Liver (tissue), 9 donors: ENCODE results near the gene COX4I1. TPM values are rescaled to one million over a fixed set of nuclear protein-coding genes. Genes with fewer than 3 reads are reported as not detected.

Experiments used
- DNase-seq: peaks from one replicate; pipeline ENCODE4 v3.0.0-alpha.2; 2017; ENCODE audit warnings: low spot score
- H3K27ac ChIP-seq, 2 donors: one replicate each; pipeline ENCODE4 v1.7.0; 2013; ENCODE audit warnings: inconsistent platforms in 2 of 2, low read length in 2 of 2, control low read depth in 1 of 2, low read depth in 1 of 2, mild to moderate bottlenecking in 1 of 2
- H3K27me3 ChIP-seq, 4 donors: one replicate each; pipeline versions ENCODE4 v1.6.1 to v1.7.0; 2013; ENCODE audit warnings: low read length in 3 of 4, inconsistent platforms in 1 of 4, mild to moderate bottlenecking in 1 of 4, moderate library complexity in 1 of 4; ENCODE audit not compliant: control insufficient read depth in 4 of 4, insufficient read depth in 4 of 4
- H3K36me3 ChIP-seq, 4 donors: one replicate each; pipeline versions ENCODE4 v1.6.1 to v1.7.0; 2013; ENCODE audit warnings: low read length in 3 of 4, mild to moderate bottlenecking in 3 of 4, low read depth in 1 of 4, moderate library complexity in 1 of 4; ENCODE audit not compliant: control insufficient read depth in 4 of 4, insufficient read depth in 3 of 4
- H3K4me1 ChIP-seq, 4 donors: one replicate each; pipeline versions ENCODE4 v1.6.1 to v1.7.0; 2013; ENCODE audit warnings: low read length in 3 of 4, mild to moderate bottlenecking in 3 of 4, moderate library complexity in 1 of 4; ENCODE audit not compliant: control insufficient read depth in 4 of 4, insufficient read depth in 4 of 4
- H3K4me3 ChIP-seq, 3 donors: one replicate each; pipeline versions ENCODE4 v1.6.1 to v1.7.0; 2013; ENCODE audit warnings: low read length in 3 of 3, control low read depth in 1 of 3, low read depth in 1 of 3, mild to moderate bottlenecking in 1 of 3
- H3K9ac ChIP-seq, 2 donors: one replicate each; pipeline ENCODE4 v1.7.0; 2013; ENCODE audit warnings: low read length in 2 of 2, mild to moderate bottlenecking in 2 of 2, moderate library complexity in 2 of 2, control low read depth in 1 of 2, low read depth in 1 of 2
- H3K9me3 ChIP-seq, 4 donors: one replicate each; pipeline versions ENCODE4 v1.6.1 to v1.7.0; 2013; ENCODE audit warnings: low read length in 3 of 4; ENCODE audit not compliant: control insufficient read depth in 4 of 4
- EGR1 ChIP-seq, 2 donors: IDR thresholded peaks; 2 replicates each; pipeline ENCODE4 v1.6.1; 2016 to 2018; ENCODE audit warnings: antibody characterized with exemption in 2 of 2, low read depth in 2 of 2
- FOXA1 ChIP-seq: IDR thresholded peaks from 2 replicates; pipeline ENCODE4 v1.6.1; 2016; ENCODE audit warnings: antibody characterized with exemption
- FOXA2 ChIP-seq: IDR thresholded peaks from 2 replicates; pipeline ENCODE4 v1.6.1; 2016; ENCODE audit warnings: antibody characterized with exemption
- GABPA ChIP-seq, 2 donors: IDR thresholded peaks in 1 of 2; conservative IDR thresholded peaks in 1 of 2; 2 replicates each; pipeline ENCODE4 v1.6.1; 2016; ENCODE audit warnings: antibody characterized with exemption in 2 of 2, mild to moderate bottlenecking in 1 of 2, moderate library complexity in 1 of 2
- HNF4A ChIP-seq, 2 donors: conservative IDR thresholded peaks; 2 replicates each; pipeline ENCODE4 v1.6.1; 2016; ENCODE audit warnings: antibody characterized with exemption in 2 of 2, mild to moderate bottlenecking in 2 of 2
- JUND ChIP-seq, 2 donors: IDR thresholded peaks; 2 replicates each; pipeline ENCODE4 v1.6.1; 2016; ENCODE audit warnings: antibody characterized with exemption in 2 of 2
- NR2F2 ChIP-seq: IDR thresholded peaks from 2 replicates; pipeline ENCODE4 v1.6.1; 2016; ENCODE audit warnings: antibody characterized with exemption
- RAD21 ChIP-seq, 2 donors: IDR thresholded peaks; 2 replicates each; pipeline ENCODE4 v1.6.1; 2016; ENCODE audit warnings: antibody characterized with exemption in 2 of 2, mild to moderate bottlenecking in 2 of 2
- RXRA ChIP-seq, 2 donors: IDR thresholded peaks; 2 replicates each; pipeline ENCODE4 v1.6.1; 2017 to 2018; ENCODE audit warnings: antibody characterized with exemption in 2 of 2, mild to moderate bottlenecking in 1 of 2
- SP1 ChIP-seq: IDR thresholded peaks from 2 replicates; pipeline ENCODE4 v1.6.1; 2018; ENCODE audit warnings: antibody characterized with exemption, mild to moderate bottlenecking
- TAF1 ChIP-seq: conservative IDR thresholded peaks from 2 replicates; pipeline ENCODE4 v1.6.1; 2016; ENCODE audit warnings: antibody characterized with exemption, mild to moderate bottlenecking
- YY1 ChIP-seq: IDR thresholded peaks from 2 replicates; pipeline ENCODE4 v1.6.1; 2016; ENCODE audit warnings: antibody characterized with exemption, mild to moderate bottlenecking
- WGBS: extraction: QIAGEN DNeasy Blood & Tissue Kit; methylation state at CpG from one replicate; pipeline ENCODE4 v1.1.7; 2013; 5-methylcytosine and 5-hydroxymethylcytosine counted together
- polyA plus RNA-seq, 2 donors: library from polyadenylated mRNA; stranded (reverse) in 1 of 2; unstranded in 1 of 2; fragments of 200-250 nt in 1 of 2; fragments of >200 nt in 1 of 2; fragmentation: Nextera tagmentation in 1 of 2; extraction: Ambion mirVana in 1 of 2; gene quantifications; one replicate each; pipeline versions ENCODE4 v1.2.1 to v1.2.3, GENCODE V29; 2013 to 2015
- total RNA-seq, 2 donors: library from RNA; depleted of rRNA; stranded (reverse); fragments of >200 nt; gene quantifications; one replicate each; pipeline ENCODE4 v1.2.3, GENCODE V29; 2014
- TF ChIP-seq, protein P1 (sequence below): IDR thresholded peaks from 2 replicates; pipeline ENCODE4 v1.6.1; 2016; ENCODE audit warnings: antibody characterized with exemption
- TF ChIP-seq, protein P2 (sequence below): IDR thresholded peaks from 2 replicates; pipeline ENCODE4 v1.6.1; 2016; ENCODE audit warnings: antibody characterized with exemption
- TF ChIP-seq, protein P3 (sequence below): fragments of 150-350 bp; IDR thresholded peaks from 2 replicates; pipeline ENCODE4 v1.5.1; 2017; ENCODE audit warnings: improper control_type of control experiment, low read depth, low read length; ENCODE audit not compliant: missing input control
- TF ChIP-seq, protein P4 (sequence below): IDR thresholded peaks from 2 replicates; pipeline ENCODE4 v1.6.1; 2016; ENCODE audit warnings: antibody characterized with exemption, mild to moderate bottlenecking
- donor health status: healthy.
- donor health status: healthy.
- donor health status: healthy.
- donor health status: healthy.
- donor health status: healthy.

Gene COX4I1
- total and polyA plus RNA-seq, 4 donors, result 186 to 576 (median 331) TPM

DNA sequence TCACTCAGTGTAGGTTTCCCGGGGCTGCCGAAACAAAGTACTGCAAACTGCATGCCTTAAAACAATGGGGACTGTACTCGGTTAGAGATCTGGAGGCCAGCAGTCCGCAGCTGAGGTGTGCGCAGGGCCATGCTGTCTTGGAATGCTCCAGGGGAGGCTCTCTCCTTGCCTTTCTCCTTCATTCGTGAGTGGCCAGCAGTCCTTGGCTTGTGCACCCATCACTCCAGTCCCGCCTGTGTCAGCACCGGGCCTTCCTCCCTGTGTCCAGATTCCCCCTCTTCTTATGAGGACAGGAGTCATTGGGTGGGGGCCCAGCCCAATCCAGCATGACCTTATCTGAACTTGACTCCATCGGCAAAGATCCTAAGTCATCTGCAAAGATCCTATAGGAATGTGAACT is 43.4 kb downstream of the COX4I1 start (continued):
- TF ChIP-seq SP1, result no peak
- no peak for TF ChIP-seq FOXA1
- no peak for TF ChIP-seq HNF4A (conservative IDR thresholded peaks at IDR 0.05)
- TF ChIP-seq, protein P1, sequence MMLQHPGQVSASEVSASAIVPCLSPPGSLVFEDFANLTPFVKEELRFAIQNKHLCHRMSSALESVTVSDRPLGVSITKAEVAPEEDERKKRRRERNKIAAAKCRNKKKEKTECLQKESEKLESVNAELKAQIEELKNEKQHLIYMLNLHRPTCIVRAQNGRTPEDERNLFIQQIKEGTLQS, result no peak

DNA sequence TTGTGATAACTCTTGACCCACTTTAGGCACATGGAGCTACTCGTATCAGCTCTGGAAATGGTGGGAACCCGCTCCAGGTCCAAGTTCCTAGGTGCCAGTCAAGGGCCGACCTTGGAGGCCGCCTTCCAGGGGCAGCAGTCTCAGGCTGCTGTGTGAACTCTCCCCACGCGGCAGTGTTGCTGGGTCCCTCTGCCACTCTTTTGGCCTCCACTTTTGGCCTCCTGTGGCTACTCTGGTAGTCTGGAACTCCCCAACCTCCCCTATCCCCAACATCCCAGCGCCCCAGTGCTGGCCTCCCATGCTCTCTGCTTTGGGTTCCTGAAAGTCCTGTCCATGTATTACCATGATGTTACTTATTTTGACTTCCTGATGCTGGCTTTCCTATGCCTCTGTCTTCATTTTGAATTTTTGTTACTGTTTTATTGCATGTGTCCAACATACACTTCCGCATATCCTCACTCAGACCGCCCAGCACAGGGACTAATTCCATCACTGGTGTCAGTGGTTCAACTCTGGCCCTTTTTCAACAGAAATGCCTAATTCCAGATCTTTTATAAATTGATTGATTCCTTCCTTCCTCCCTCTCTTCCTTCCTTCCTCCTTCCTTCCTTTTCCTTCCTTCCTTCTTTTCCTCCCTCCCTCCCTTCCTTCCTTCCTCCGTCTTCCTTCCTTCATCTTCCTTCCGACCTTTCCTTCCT is 44.1 kb downstream of the COX4I1 start:
- no peaks in the 10 kb centered on the region for H3K27me3 ChIP-seq

DNA sequence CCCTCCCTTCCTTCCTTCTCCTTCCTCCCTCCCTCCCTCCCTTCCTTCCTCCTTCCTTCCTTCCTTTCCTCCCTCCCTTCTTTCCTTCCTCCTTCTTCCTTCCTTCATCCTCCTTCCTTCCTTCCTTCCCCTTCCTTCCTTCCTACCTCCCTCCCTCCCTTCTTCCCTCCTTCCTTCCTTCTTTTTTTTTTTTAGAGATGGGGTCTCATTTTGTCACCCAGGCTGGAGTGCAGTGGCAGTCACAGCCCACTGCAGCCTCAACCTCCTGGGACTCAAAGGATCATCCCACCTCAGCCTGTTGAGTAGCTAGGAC is 44.6 kb downstream of the COX4I1 start:
- Histone ChIP-seq H3K4me1 (peaks cover 4 to 11% (median 7%) of the 10 kb centered on the region in 4 donors), H3K36me3 (peaks cover 0 to 4% (median 0%) of the 10 kb centered on the region in 4 donors), H3K27ac (no peak overlapping the region), H3K9me3 (peaks cover 0 to 3% (median 0%) of the 10 kb centered on the region in 4 donors), H3K4me3 (no peak overlapping the region), H3K9ac (no peak overlapping the region), H3K27me3 (no peaks in the 10 kb centered on the region)
- TF ChIP-seq JUND (IDR thresholded peaks at IDR 0.05), result no peak
- no peak for TF ChIP-seq FOXA2
- TF ChIP-seq FOXA1, result no peak
- TF ChIP-seq NR2F2, result no peak
- no peak for TF ChIP-seq RAD21 (IDR thresholded peaks at IDR 0.05)
- TF ChIP-seq, protein P2, sequence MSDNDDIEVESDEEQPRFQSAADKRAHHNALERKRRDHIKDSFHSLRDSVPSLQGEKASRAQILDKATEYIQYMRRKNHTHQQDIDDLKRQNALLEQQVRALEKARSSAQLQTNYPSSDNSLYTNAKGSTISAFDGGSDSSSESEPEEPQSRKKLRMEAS, result no peak
- no peak for TF ChIP-seq TAF1
- no peak for TF ChIP-seq GABPA (IDR thresholded peaks at IDR 0.05 in 1 of 2, conservative IDR thresholded peaks at IDR 0.05 in 1 of 2)
- no peak for TF ChIP-seq SP1
- TF ChIP-seq YY1, result no peak
- TF ChIP-seq, protein P1, result no peak
- TF ChIP-seq, protein P3, sequence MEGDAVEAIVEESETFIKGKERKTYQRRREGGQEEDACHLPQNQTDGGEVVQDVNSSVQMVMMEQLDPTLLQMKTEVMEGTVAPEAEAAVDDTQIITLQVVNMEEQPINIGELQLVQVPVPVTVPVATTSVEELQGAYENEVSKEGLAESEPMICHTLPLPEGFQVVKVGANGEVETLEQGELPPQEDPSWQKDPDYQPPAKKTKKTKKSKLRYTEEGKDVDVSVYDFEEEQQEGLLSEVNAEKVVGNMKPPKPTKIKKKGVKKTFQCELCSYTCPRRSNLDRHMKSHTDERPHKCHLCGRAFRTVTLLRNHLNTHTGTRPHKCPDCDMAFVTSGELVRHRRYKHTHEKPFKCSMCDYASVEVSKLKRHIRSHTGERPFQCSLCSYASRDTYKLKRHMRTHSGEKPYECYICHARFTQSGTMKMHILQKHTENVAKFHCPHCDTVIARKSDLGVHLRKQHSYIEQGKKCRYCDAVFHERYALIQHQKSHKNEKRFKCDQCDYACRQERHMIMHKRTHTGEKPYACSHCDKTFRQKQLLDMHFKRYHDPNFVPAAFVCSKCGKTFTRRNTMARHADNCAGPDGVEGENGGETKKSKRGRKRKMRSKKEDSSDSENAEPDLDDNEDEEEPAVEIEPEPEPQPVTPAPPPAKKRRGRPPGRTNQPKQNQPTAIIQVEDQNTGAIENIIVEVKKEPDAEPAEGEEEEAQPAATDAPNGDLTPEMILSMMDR, result no peak
- TF ChIP-seq, protein P4, sequence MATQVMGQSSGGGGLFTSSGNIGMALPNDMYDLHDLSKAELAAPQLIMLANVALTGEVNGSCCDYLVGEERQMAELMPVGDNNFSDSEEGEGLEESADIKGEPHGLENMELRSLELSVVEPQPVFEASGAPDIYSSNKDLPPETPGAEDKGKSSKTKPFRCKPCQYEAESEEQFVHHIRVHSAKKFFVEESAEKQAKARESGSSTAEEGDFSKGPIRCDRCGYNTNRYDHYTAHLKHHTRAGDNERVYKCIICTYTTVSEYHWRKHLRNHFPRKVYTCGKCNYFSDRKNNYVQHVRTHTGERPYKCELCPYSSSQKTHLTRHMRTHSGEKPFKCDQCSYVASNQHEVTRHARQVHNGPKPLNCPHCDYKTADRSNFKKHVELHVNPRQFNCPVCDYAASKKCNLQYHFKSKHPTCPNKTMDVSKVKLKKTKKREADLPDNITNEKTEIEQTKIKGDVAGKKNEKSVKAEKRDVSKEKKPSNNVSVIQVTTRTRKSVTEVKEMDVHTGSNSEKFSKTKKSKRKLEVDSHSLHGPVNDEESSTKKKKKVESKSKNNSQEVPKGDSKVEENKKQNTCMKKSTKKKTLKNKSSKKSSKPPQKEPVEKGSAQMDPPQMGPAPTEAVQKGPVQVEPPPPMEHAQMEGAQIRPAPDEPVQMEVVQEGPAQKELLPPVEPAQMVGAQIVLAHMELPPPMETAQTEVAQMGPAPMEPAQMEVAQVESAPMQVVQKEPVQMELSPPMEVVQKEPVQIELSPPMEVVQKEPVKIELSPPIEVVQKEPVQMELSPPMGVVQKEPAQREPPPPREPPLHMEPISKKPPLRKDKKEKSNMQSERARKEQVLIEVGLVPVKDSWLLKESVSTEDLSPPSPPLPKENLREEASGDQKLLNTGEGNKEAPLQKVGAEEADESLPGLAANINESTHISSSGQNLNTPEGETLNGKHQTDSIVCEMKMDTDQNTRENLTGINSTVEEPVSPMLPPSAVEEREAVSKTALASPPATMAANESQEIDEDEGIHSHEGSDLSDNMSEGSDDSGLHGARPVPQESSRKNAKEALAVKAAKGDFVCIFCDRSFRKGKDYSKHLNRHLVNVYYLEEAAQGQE, result no peak
- TF ChIP-seq HNF4A (conservative IDR thresholded peaks at IDR 0.05), result no peak
- DNase-seq, result no peak

More for the DNA sequence above, 44.1 kb downstream of the COX4I1 start:
- Histone ChIP-seq H3K4me3 (no peak overlapping the region), H3K4me1 (peaks cover 0 to 7% (median 4%) of the 10 kb centered on the region in 4 donors), H3K36me3 (peaks cover 0 to 4% (median 0%) of the 10 kb centered on the region in 4 donors), H3K27ac (no peak overlapping the region), H3K9me3 (peaks cover 0 to 3% (median 0%) of the 10 kb centered on the region in 4 donors), H3K9ac (no peak overlapping the region)
- DNase-seq, result no peak
- WGBS, result 95% methylated on average over 11 of the region's 11 CpGs
- TF ChIP-seq RAD21 (IDR thresholded peaks at IDR 0.05) (no peak), EGR1 (IDR thresholded peaks at IDR 0.05; ENCODE audit: low read depth in 2 of 2) (no peak), RXRA (IDR thresholded peaks at IDR 0.05) (no peak), GABPA (IDR thresholded peaks at IDR 0.05 in 1 of 2, conservative IDR thresholded peaks at IDR 0.05 in 1 of 2) (no peak), FOXA2 (no peak)
